Measurements from ENCODE around the gene ERP29.

- TF ChIP-seq CTCF (conservative IDR thresholded peaks at IDR 0.05; ENCODE audit: low read length) (no peak), EZH2phosphoT487 (IDR thresholded peaks at IDR 0.05; ENCODE audit: borderline replicate concordance) (no peak)
Measured at GRCh38 chr12:111981987-111982386, 31.2 kb upstream of the ERP29 start.
